Fibroblast of skin of left quadriceps (primary cell): ENCODE results near the gene POLR1B.
"Not testable (repeated sequence)": the region's sequence is repeated elsewhere in the genome, so short reads cannot be mapped to it uniquely, and the experiment has no call there.

Experiments
- DNase-seq, 2 experiments: peaks; one replicate each; pipeline ENCODE4 v3.0.0-alpha.2; 2013; ENCODE audit warnings: low read depth in 2 of 2

The POLR1B gene

GRCh38 chr2:112541315-112542122 lies 746 bp upstream of the POLR1B start:
- peak; percentile 31 to 34 for DNase-seq

DNA sequence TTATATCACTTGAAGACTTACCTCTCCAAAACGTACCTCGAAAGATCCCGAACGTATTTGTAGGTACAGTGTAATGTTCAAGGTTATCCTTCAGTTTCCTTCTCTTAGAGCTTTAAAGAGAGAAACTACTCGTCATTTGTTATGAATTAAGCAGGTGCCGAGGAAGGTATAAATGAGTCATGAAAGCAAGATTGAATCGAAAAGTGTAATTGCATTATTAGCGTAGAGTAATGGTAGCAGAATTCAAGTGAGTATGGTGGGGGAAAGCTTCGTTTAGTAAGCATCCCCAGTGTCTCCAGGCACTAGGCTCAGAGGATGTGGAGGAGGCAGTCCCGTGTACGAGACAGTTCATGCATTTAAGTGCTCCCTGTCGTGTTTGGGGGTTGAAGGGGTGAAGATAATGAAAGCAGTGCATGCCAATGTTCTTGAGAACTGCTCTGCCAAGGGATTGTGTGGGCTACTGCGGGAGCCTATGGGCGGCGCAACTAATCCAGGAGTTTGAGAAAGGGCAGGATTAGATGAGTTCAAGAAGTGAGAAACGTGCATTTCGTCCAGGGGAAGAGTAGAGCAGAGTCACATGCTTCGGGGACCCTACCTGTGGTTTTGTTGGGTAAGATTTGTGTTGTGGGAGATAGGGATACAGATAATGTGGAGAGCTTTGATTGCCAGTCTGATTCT lies 858 bp downstream of the POLR1B start:
- DNase-seq = no peak

GRCh38 chr2:112547333-112547732 lies 5.1 kb downstream of the POLR1B start:
- peak; percentile 18 for DNase-seq

DNA sequence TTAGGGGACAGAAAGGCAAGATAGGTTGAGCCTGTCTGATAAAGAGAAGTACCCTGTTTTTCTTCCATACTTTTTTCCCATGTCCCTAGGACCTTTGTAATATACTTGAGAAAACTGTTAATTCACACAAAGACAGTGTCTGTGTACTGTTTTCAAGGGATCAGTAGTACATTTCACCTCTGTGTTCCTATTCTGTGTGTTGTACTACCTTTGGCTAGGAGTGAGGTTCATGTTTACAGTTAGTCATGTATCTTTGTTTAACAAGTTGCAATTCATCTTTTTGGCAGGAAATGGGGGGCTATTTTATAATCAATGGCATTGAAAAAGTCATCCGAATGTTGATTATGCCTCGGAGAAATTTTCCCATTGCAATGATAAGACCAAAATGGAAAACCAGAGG lies 6.7 kb downstream of the POLR1B start:
- DNase-seq = no peak

GRCh38 chr2:112566104-112566503 lies 23.8 kb downstream of the POLR1B start:
- no peak for DNase-seq

GRCh38 chr2:112566508-112566907 lies 24.2 kb downstream of the POLR1B start:
- not testable (repeated sequence) for DNase-seq

- no peak for DNase-seq
Measured at GRCh38 chr2:112572005-112572404, 29.7 kb downstream of the POLR1B start.

GRCh38 chr2:112577756-112578155 lies 35.5 kb downstream of the POLR1B start:
- no peak for DNase-seq

GRCh38 chr2:112579241-112579640 lies 37.0 kb downstream of the POLR1B start:
- DNase-seq = peak; percentile 78 to 80

- no peak for DNase-seq
Measured at GRCh38 chr2:112580084-112580483, 37.8 kb downstream of the POLR1B start.

GRCh38 chr2:112582314-112582746 lies 40.1 kb downstream of the POLR1B start:
- DNase-seq = peak; percentile 42 to 46

DNA sequence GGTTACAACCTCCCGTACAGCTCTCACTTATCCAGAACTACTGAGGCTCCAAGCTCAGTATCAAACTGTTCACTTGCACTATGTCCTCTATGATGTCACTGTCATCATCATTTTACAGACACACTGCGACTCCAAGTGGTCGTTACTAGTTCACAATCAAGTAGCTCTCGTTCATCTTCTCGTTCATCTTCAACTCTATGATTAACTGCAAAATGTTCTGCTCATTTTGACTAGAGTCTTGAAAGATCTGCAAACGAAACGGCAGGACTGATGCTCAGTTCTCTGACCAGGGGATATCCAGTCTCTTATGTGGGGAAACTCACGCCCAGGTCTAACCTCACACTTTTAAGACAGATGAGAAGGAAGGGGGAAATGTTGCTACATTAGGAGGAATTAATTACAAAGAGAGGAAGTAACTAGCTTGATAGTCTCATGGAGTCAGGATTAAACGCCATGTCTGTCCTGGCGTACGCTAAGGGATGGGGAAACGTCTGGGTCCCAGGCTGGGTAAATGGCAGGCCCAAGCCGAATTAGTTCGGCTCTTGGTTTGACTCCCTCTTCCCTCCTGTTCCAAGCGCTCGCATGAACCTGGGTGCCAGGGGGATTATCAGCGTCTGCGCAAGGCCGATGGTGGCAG lies 41.4 kb downstream of the POLR1B start:
- no peak for DNase-seq

DNA sequence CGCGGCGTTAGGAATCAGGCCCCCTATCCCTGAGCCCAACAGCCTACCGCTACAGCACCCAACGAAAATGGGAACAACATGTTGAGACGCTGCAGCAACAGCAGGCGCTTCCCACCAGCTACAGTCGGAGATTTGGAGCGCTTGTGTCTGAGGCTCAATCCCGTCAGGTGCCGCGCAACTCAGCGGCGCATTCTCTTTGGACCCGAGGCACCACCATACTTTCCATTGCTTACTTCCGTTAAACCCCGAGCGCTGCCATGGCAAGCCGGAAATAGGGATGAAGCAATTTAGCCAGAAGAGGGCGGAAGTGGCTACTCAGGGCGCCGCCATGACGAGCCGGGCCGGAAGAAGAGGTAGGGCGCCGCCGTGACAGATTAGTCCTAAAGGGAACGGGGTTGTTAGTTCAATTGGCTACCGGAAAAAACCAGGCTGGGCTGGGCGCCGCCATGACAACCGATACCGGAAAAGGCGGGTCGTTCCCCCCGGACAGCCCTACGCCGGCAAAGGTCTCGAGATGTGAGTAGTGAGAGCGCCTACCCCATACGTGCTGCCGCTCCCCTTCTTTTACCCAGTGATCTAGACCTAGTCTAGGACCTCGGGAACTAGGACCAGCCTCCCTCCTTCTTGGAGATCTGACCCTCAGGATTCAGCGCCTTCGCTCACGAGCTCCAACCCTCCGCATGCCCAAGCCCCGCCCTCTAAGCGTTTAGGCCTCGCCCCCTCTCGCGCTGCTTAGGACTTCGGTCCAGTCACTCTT lies 42.0 kb downstream of the POLR1B start, which contains the start of gene CHCHD5:
TSS of gene CHCHD5 (plus strand) at position 476 of the 757 bp plus-strand sequence. CDS start at position 515, 39 bp downstream.
- peak; percentile 92 to 93 for DNase-seq

DNA sequence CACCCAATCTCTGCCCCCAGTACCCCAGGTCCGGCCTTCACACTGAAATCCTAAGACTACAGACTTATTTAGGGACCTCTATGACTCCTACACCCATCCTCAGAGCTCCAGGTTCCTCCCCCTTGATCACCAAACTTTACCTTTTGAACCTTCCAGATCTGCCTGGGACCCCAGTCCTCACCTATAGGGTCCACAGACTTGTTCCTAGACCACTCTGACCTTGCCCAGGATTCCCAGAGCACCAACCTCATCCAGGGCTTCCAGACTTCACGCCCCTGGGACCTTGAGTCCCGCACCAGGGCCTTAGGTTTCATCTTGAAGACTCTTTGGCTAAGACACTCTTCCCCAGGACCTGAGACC lies 42.6 kb downstream of the POLR1B start:
- DNase-seq = no peak

DNA sequence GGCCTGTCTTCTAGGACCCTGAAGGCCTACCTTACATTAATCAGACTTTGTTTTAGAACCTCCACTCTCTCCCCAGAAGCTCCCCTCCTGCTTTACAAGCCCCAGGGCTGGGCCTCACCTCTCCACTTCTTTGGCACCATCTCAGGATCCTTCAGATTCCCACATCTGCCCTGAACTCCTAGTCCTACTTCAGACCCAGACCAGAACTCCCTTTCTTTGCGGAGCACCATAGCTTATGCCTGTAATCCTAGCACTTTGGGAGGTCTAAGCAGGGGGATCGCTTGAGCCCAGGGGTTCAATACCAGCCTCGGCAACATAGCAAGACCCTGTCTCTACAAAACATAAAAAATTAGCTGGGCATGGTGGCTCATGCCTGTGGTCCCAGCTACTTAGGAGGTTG lies 43.1 kb downstream of the POLR1B start:
- no peak for DNase-seq

GRCh38 chr2:112585873-112586464 lies 43.7 kb downstream of the POLR1B start:
- DNase-seq = no peak

DNA sequence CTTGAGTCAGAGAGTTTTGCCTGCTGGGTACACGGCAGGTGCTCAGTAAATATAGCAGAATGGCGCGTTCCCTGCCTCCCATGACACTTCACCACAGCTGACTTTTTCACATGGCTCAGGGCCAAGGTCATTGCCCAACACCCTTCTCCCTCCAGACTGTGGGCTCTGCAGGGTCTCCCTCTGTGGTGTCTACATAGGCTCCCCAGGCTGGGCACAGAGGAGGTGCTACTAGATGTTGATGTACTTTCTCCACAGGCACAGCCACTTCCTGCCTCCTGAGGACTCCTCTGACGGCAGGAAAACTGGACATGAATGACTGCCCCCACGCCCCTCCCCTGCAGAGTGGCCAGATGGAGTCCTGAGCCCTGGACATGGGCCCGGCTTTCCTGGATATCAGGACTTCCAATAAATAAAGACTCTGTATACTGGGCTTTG lies 46.4 kb downstream of the POLR1B start:
- DNase-seq = no peak

DNA sequence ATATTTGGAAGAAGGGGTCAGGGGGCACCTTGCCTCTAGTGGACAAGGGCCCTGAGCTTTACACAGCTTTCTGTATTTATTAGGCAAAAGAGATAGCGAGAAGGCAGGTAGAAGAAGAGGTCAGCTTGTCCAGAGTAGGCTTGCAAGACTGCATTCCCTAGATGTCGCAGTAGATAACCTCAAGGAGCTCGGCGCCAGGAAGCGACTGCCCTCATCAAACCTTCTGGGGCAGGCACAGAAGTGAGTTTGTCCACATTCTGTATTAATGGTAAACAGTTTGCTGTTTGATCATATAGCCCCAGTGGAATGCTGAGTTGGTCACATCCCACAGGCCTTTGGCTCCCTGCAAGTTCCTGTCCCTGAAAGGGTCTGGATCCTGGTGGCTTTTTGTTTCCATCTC lies 49.1 kb downstream of the POLR1B start:
- DNase-seq = no peak

DNA sequence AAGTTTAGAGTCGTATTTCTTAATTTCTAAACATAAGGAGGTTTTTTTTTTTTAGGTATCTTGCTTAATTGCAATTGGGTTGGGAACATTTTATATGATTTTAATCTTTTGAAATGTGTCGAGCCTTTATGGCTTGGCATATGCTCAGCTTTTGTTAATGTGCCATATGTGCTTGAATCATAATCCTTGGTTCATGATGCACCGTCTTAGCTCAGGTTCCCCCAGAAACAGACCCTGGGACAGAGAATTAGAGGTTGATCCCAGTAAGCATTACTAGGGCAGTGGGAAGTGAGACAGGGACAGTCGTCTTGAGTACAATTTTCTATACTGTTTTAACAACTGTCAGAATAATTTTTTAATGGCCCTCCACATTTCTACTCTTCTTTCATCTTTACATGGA lies 51.5 kb downstream of the POLR1B start:
- DNase-seq = no peak

GRCh38 chr2:112597537-112598322 lies 55.5 kb downstream of the POLR1B start:
- DNase-seq = no peak

GRCh38 chr2:112600634-112601033 lies 58.4 kb downstream of the POLR1B start:
- no peak for DNase-seq
